GM12878 (cell line): ENCODE data around the gene BDKRB2. TPM values are rescaled to one million over a fixed set of nuclear protein-coding genes. Genes with fewer than 3 reads are reported as not detected.

ENCODE experiments used
- ATAC-seq: fragments of 200-7000 bp; cut with Tn5 transposase; 3 replicates; pipeline ENCODE4 v1.9.1; 2020; ENCODE audit warnings: mild to moderate bottlenecking, moderate library complexity
- BruUV-seq: library from RNA; stranded (reverse); fragments of 400-500 nt; replicated peaks from 2 replicates; lab custom pipeline; 2021; lab: Mats Ljungman, UMichigan
- CTCF ChIA-PET: fragments of 300-600 bp; sonication (Branson Sonifier 250); formaldehyde crosslinking; extraction: SDS; loops from one replicate; lab custom pipeline; 2021; ENCODE audit warnings: inconsistent platforms; lab: Yijun Ruan, JAX
- POLR2A ChIA-PET: fragments of 350-600 bp; formaldehyde crosslinking; extraction: SDS; loops from one replicate; lab custom pipeline; 2021; ENCODE audit warnings: inconsistent platforms; lab: Charles Lee
- RAD21 ChIA-PET: fragments of 300-600 bp; sonication (Branson Sonifier 250); formaldehyde crosslinking; loops from one replicate; lab custom pipeline; 2023; ENCODE audit warnings: antibody characterized with exemption; ENCODE audit not compliant: unreplicated experiment; lab: Charles Lee
- SMC1A ChIA-PET: fragments of 300-600 bp; sonication (Branson Sonifier 250); formaldehyde crosslinking; loops from one replicate; lab custom pipeline; 2023; ENCODE audit not compliant: unreplicated experiment, uncharacterized antibody; lab: Charles Lee
- DNase-seq: peaks from one replicate; pipeline ENCODE4 v3.0.0-alpha.2; 2011; ENCODE audit warnings: low read depth, low spot score
- FAIRE-seq: peaks from 3 replicates; lab custom pipeline; 2011; peaks lifted over from hg19 to GRCh38; lab: Jason Lieb, UNC
- H2AFZ ChIP-seq: 2 replicates; pipeline ENCODE4 v1.6.0; 2011; ENCODE audit warnings: low read depth, low read length, control low read depth; ENCODE audit not compliant: control insufficient read depth
- H3K27ac ChIP-seq: 2 replicates; pipeline ENCODE4 v1.5.1; 2011; ENCODE audit warnings: control low read depth; ENCODE audit not compliant: control insufficient read depth, insufficient read depth
- H3K27me3 ChIP-seq, 2 experiments: replicated peaks in 1 of 2; 2 replicates each; pipeline versions ENCODE4 v1.6.0 to v1.6.1; 2011; ENCODE audit warnings: low read length in 1 of 2; ENCODE audit not compliant: control insufficient read depth in 2 of 2, insufficient read depth in 2 of 2
- H3K36me3 ChIP-seq, 2 experiments: 2 replicates each; pipeline ENCODE4 v1.5.1; 2011; ENCODE audit warnings: low read length in 1 of 2; ENCODE audit not compliant: control insufficient read depth in 2 of 2, insufficient read depth in 2 of 2
- H3K4me1 ChIP-seq: 2 replicates; pipeline ENCODE4 v1.6.1; 2011; ENCODE audit warnings: mild to moderate bottlenecking, low read length, moderate library complexity, mixed read lengths; ENCODE audit not compliant: control insufficient read depth, insufficient read depth
- H3K4me2 ChIP-seq: 2 replicates; pipeline ENCODE4 v1.6.0; 2011; ENCODE audit warnings: control low read depth; ENCODE audit not compliant: control insufficient read depth, insufficient read depth
- H3K4me3 ChIP-seq: fragments of 200-600 bp; sonication (generic); 2 replicates; pipeline ENCODE4 v1.5.1; 2016
- H3K79me2 ChIP-seq: 2 replicates; pipeline ENCODE4 v1.6.0; 2011; ENCODE audit warnings: low read length; ENCODE audit not compliant: control insufficient read depth, insufficient read depth
- H3K9ac ChIP-seq: 2 replicates; pipeline ENCODE4 v1.8.0; 2011; ENCODE audit warnings: low read length, control low read depth, mixed read lengths; ENCODE audit not compliant: control insufficient read depth, insufficient read depth
- H3K9me3 ChIP-seq: replicated peaks from 3 replicates; pipeline ENCODE4 v1.5.1; 2011; ENCODE audit warnings: mild to moderate bottlenecking, low read length; ENCODE audit not compliant: control insufficient read depth, insufficient read depth
- H4K20me1 ChIP-seq: 2 replicates; pipeline ENCODE4 v1.6.0; 2011; ENCODE audit not compliant: control insufficient read depth, insufficient read depth
- IKZF2 ChIP-seq, 2 experiments: fragments of 450-650 bp; IDR thresholded peaks; 2 replicates each; pipeline ENCODE4 v1.6.1; 2017; ENCODE audit warnings: mild to moderate bottlenecking in 2 of 2, moderate library complexity in 2 of 2
- JUNB ChIP-seq: IDR thresholded peaks from 2 replicates; pipeline ENCODE4 v1.6.1; 2016; ENCODE audit warnings: antibody characterized with exemption, mild to moderate bottlenecking
- SPI1 ChIP-seq: IDR thresholded peaks from 2 replicates; pipeline ENCODE4 v1.6.1; 2011; ENCODE audit warnings: low read depth, mild to moderate bottlenecking, low read length, moderate library complexity, borderline replicate concordance; ENCODE audit not compliant: insufficient read depth
- WGBS: methylation state at CpG from one replicate; pipeline ENCODE4 v1.1.6; 2016; ENCODE audit warnings: low lambda C conversion rate; ENCODE audit not compliant: insufficient replicate concordance, insufficient coverage; ENCODE audit errors: missing lambda C conversion rate; 5-methylcytosine and 5-hydroxymethylcytosine counted together
- in situ Hi-C: fragments of 300-500 bp; cut with MboI; formaldehyde crosslinking; loops from 9 replicates; pipeline ENCODE4 v1.14.3; 2018; ENCODE audit warnings: mixed read lengths
- intact Hi-C: fragments of 100-400 bp; cut with micrococcal nuclease; formaldehyde crosslinking; loops from one replicate; pipeline ENCODE4 v1.14.2; 2022; ENCODE audit not compliant: unreplicated experiment
- polyA plus RNA-seq, 11 experiments: library from polyadenylated mRNA; depleted of rRNA in 4 of 11; unstranded in 6 of 11; stranded (reverse) in 5 of 11; fragments of >200 nt; fragmentation: Nextera tagmentation in 4 of 11; fragmentation: Illumina TruSeq in 1 of 11; extraction: Ambion mirVana in 4 of 11; extraction: Trizol in 1 of 11; gene quantifications; 1 replicate in 1 of 11; 2 replicates in 10 of 11; pipeline versions ENCODE4 v1.2.1 to v1.2.3, GENCODE V29; 2011 to 2016; ENCODE audit warnings: inconsistent platforms in 2 of 11, missing spikeins in 2 of 11, low read depth in 1 of 11
- total RNA-seq, 4 experiments: library from RNA; depleted of rRNA in 3 of 4; stranded (reverse); fragments of >200 nt in 3 of 4; fragmentation: Illumina TruSeq in 1 of 4; extraction: Trizol in 1 of 4; gene quantifications; 2 replicates each; pipeline versions ENCODE4 v1.2.1 to v1.2.3, GENCODE V29; 2013 to 2021
- TF ChIP-seq, protein P1 (sequence below): fragments of 450-650 bp; IDR thresholded peaks from 2 replicates; pipeline ENCODE4 v1.6.1; 2016; ENCODE audit warnings: mild to moderate bottlenecking, moderate library complexity, borderline replicate concordance

BDKRB2 gene
- total and polyA plus RNA-seq, 10 of the 15 experiments (the other 5 are each of a cell fraction or from before 2014, with no cell fraction given) = 0.08 TPM; not detected in 9

DNA sequence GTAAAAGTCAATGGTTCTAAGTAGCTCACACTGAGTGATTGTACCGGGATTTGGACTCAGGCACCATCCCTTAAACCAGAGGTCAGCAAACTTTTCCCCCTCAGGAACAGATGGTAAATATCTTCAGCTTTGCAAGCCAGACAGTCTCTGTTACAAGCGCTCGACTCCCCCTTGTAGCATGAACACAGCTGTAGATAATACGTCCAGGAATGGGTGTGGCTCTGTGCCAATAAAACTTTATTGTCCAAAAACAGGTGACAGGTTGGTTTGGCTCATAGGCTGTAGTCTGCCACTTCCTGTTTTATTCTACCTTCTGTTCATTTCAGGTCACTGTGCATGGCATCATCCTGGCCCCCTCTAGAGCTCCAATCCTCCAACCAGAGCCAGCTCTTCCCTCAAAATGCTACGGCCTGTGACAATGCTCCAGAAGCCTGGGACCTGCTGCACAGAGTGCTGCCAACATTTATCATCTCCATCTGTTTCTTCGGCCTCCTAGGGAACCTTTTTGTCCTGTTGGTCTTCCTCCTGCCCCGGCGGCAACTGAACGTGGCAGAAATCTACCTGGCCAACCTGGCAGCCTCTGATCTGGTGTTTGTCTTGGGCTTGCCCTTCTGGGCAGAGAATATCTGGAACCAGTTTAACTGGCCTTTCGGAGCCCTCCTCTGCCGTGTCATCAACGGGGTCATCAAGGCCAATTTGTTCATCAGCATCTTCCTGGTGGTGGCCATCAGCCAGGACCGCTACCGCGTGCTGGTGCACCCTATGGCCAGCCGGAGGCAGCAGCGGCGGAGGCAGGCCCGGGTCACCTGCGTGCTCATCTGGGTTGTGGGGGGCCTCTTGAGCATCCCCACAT lies 58.9 kb downstream of the BDKRB2 start:
- H4K20me1 ChIP-seq = no peaks in the 10 kb centered on the region

More for the DNA sequence above, 58.9 kb downstream of the BDKRB2 start:
- H3K4me2 ChIP-seq = no peak overlapping the region
- CTCF ChIA-PET = interaction anchor here (4.1 kb wide), 1 partner anchor 11 kb away, joined by 20 read pairs; no protein-coding TSS in a partner anchor
- no peaks in the 10 kb centered on the region for H3K4me1 ChIP-seq
- in situ Hi-C loops = no loop called here
- no peak overlapping the region for H2AFZ ChIP-seq
- WGBS = 63% methylated on average over 20 of the region's 20 CpGs
- BruUV-seq = no TSS peak
- RAD21 ChIA-PET = no interaction called here
- H3K36me3 ChIP-seq = no peaks in the 10 kb centered on the region
- no peak overlapping the region for H3K9ac ChIP-seq
- no peak for TF ChIP-seq JUNB
- TF ChIP-seq IKZF2 (IDR thresholded peaks at IDR 0.05) = no peak
- TF ChIP-seq, protein P1, sequence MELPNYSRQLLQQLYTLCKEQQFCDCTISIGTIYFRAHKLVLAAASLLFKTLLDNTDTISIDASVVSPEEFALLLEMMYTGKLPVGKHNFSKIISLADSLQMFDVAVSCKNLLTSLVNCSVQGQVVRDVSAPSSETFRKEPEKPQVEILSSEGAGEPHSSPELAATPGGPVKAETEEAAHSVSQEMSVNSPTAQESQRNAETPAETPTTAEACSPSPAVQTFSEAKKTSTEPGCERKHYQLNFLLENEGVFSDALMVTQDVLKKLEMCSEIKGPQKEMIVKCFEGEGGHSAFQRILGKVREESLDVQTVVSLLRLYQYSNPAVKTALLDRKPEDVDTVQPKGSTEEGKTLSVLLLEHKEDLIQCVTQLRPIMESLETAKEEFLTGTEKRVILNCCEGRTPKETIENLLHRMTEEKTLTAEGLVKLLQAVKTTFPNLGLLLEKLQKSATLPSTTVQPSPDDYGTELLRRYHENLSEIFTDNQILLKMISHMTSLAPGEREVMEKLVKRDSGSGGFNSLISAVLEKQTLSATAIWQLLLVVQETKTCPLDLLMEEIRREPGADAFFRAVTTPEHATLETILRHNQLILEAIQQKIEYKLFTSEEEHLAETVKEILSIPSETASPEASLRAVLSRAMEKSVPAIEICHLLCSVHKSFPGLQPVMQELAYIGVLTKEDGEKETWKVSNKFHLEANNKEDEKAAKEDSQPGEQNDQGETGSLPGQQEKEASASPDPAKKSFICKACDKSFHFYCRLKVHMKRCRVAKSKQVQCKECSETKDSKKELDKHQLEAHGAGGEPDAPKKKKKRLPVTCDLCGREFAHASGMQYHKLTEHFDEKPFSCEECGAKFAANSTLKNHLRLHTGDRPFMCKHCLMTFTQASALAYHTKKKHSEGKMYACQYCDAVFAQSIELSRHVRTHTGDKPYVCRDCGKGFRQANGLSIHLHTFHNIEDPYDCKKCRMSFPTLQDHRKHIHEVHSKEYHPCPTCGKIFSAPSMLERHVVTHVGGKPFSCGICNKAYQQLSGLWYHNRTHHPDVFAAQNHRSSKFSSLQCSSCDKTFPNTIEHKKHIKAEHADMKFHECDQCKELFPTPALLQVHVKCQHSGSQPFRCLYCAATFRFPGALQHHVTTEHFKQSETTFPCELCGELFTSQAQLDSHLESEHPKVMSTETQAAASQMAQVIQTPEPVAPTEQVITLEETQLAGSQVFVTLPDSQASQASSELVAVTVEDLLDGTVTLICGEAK = peak; percentile 88
- peak; percentile 42; the same call in 1 of the 2 replicates for TF ChIP-seq SPI1
- TF ChIP-seq, all 136 proteins: peak for 2
- Histone ChIP-seq H3K27ac (no peak overlapping the region), H3K9me3 (no peaks in the 10 kb centered on the region), H3K79me2 (no peaks in the 10 kb centered on the region), H3K4me3 (no peak overlapping the region), H3K27me3 (peaks cover 2 to 5% of the 10 kb centered on the region in 2 experiments; a peak in 3 of 4 replicates)
- DNase-seq (no peak), ATAC-seq (no peak), FAIRE-seq (no peak)
- intact Hi-C loops = no loop called here
- ChIA-PET SMC1A (no interaction called here), POLR2A (interaction anchor here (0.5 kb wide), 1 partner anchor 277 kb away, joined by 3 read pairs; no protein-coding TSS in a partner anchor)
